BJ (cell line): Measurements from ENCODE around the gene SMYD1. TPM values are rescaled to one million over a fixed set of nuclear protein-coding genes. Genes with fewer than 3 reads are reported as not detected.

ENCODE experiments used
- CTCF ChIA-PET: fragments of 350-600 bp; formaldehyde crosslinking; extraction: SDS; loops from one replicate; lab custom pipeline; 2021; ENCODE audit warnings: antibody characterized with exemption, inconsistent platforms; lab: Yijun Ruan, JAX
- POLR2A ChIA-PET: fragments of 300-600 bp; sonication (Branson Sonifier 250); formaldehyde crosslinking; extraction: SDS; loops from one replicate; lab custom pipeline; 2021; ENCODE audit warnings: antibody characterized with exemption; lab: Charles Lee
- DNase-seq: peaks from one replicate; pipeline ENCODE4 v3.0.0-alpha.2; 2011; ENCODE audit warnings: low read depth
- H3K27me3 ChIP-seq: 2 replicates; pipeline ENCODE4 v1.6.0; 2011; ENCODE audit warnings: low read length; ENCODE audit not compliant: control insufficient read depth, insufficient read depth
- H3K36me3 ChIP-seq: 2 replicates; pipeline ENCODE4 v1.5.1; 2011; ENCODE audit warnings: low read length; ENCODE audit not compliant: control insufficient read depth, insufficient read depth
- H3K4me3 ChIP-seq: 2 replicates; pipeline ENCODE4 v1.5.1; 2011; ENCODE audit warnings: low read depth, mild to moderate bottlenecking, control low read depth, low read length
- polyA plus RNA-seq: library from polyadenylated mRNA; depleted of rRNA; stranded (reverse); fragments of >200 nt; gene quantifications from 2 replicates; pipeline ENCODE4 v1.2.3, GENCODE V29; 2011
- TF ChIP-seq, protein P1 (sequence below): IDR thresholded peaks from 2 replicates; pipeline ENCODE4 v1.5.1; 2011; ENCODE audit warnings: low read depth, mild to moderate bottlenecking, control low read depth, inconsistent platforms, low read length, moderate library complexity; ENCODE audit not compliant: insufficient read depth

SMYD1 gene
- polyA plus RNA-seq, 1 experiment = not detected

DNA sequence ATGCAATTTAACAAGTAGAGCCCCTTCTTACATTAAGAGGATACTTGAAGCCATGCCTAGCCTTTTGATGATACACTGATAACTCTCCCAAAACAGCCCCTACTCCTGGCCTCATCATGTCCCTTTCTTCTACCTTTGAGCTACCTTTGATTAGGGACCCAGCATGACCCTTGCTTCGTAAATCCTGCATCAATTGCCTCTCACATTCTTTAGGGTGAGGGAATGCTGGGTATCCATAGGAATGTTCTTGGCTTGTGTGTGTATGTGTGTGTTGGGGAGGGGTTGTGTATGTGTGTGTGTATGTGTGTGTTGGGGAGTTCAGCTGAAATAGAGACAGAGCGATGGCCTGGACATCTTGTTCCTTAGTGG, 6.7 kb upstream of the SMYD1 start:
- no peak for DNase-seq
- H3K4me3 ChIP-seq = no peak overlapping the region
- ChIA-PET POLR2A (no interaction called here), CTCF (interaction anchor here (0.6 to 4.8 kb wide), 39 partner anchors 8 to 638 kb away, joined by 3 to 159 read pairs (median 5); partner anchors contain the start of genes FABP1 and THNSL2)
- TF ChIP-seq, protein P1, sequence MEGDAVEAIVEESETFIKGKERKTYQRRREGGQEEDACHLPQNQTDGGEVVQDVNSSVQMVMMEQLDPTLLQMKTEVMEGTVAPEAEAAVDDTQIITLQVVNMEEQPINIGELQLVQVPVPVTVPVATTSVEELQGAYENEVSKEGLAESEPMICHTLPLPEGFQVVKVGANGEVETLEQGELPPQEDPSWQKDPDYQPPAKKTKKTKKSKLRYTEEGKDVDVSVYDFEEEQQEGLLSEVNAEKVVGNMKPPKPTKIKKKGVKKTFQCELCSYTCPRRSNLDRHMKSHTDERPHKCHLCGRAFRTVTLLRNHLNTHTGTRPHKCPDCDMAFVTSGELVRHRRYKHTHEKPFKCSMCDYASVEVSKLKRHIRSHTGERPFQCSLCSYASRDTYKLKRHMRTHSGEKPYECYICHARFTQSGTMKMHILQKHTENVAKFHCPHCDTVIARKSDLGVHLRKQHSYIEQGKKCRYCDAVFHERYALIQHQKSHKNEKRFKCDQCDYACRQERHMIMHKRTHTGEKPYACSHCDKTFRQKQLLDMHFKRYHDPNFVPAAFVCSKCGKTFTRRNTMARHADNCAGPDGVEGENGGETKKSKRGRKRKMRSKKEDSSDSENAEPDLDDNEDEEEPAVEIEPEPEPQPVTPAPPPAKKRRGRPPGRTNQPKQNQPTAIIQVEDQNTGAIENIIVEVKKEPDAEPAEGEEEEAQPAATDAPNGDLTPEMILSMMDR = no peak
- no peaks in the 10 kb centered on the region for H3K27me3 ChIP-seq
- no peaks in the 10 kb centered on the region for H3K36me3 ChIP-seq

DNA sequence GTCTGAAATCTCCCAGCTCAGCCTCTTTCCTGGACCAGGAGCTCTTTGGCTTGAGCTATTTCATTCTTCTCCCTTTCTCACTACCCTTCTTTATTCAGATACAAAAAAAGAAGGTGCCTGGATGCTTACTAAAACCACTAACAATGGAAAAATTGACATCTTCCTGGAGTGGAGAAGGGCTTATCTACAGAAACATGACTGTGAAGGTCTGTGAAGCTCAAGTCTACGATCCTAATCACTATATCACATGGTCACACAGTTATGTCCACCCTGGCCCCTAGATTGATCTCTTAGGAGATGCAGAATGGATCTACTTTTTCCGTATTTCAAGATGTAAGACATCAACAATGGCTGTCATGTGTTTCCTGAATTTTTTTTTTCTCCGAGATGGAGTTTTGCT, 6.3 kb upstream of the SMYD1 start:
- POLR2A ChIA-PET = no interaction called here
- TF ChIP-seq, protein P1 = no peak

DNA sequence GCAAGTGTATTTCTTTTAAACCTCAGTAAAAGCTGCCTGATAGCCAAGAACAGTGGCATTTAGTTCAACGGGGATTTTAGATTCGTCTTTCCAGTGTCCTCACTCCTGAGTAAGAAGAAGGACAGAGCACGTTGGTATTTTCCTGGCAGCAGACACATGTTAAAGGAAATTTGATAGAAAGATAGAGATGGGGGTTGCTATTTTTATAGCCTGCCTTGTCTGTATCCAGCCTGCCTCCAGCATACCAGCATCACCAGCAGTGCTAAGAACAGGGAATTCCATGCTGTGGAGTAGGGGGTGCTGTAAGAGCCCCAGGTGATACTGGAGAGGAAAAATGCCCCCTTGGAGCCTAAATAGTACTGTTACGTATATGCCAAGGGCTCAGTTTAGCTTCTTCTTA, 1.1 kb upstream of the SMYD1 start:
- DNase-seq = no peak
- ChIA-PET CTCF (interaction anchor here (0.6 to 1.4 kb wide), 5 partner anchors 93 to 119 kb away, joined by 3 to 4 read pairs (median 3); no protein-coding TSS in a partner anchor), POLR2A (no interaction called here)
- Histone ChIP-seq H3K36me3 (no peaks in the 10 kb centered on the region), H3K4me3 (no peak overlapping the region), H3K27me3 (peaks cover 8% of the 10 kb centered on the region)
- TF ChIP-seq, protein P1 = no peak

More for the DNA sequence above, 6.3 kb upstream of the SMYD1 start:
- no peak overlapping the region for H3K4me3 ChIP-seq
- no peaks in the 10 kb centered on the region for H3K36me3 ChIP-seq
- DNase-seq = no peak
- CTCF ChIA-PET = interaction anchor here (0.8 to 4.8 kb wide), 24 partner anchors 8 to 128 kb away, joined by 3 to 159 read pairs (median 5); partner anchors contain the start of genes FABP1 and THNSL2
- H3K27me3 ChIP-seq = no peaks in the 10 kb centered on the region

DNA sequence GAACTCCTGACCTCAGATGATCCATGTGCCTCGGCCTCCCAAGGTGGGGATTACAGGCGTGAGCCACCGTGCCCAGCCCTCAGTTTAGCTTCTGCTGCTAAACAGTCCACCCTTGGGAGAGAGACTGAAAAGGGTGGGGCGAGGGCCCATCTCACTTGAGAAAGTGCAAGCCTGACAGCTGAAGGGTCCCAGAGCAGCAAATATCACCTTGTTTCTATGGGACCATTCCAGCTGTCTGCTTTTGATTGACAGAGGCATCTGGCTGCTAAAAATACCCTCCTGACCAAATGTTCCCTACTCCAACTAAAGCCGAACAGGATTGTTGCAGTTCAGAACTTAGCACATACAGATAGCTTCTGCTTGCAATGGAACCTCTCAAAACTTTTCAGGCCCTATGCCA, 436 bp upstream of the SMYD1 start:
- H3K36me3 ChIP-seq = no peaks in the 10 kb centered on the region
- no peak for DNase-seq
- CTCF ChIA-PET = interaction anchor here (0.7 to 1.4 kb wide), 3 partner anchors 92 to 119 kb away, joined by 3 read pairs; no protein-coding TSS in a partner anchor
- H3K27me3 ChIP-seq = peaks cover 9% of the 10 kb centered on the region
- POLR2A ChIA-PET = no interaction called here
- H3K4me3 ChIP-seq = no peak overlapping the region
- TF ChIP-seq, protein P1 = no peak

DNA sequence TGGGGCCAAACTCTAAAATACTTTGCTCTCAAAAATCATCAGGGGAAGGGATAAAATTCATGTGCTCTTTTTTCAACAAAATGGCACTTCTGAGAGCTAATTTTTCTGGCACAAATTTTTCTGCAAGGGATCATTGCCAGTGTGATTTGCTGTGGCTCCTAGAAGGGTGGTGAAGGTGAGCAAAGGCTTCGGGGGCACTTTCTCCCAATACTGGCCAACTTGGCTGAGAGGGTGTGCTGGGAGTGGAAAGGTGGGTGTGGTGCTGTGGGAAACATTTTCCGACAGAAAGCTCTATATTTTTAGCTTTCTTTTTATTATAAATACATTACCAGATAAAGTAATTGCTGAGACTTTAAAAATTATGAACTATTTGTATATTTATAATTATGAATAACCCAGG, 419 bp downstream of the SMYD1 start:
- CTCF ChIA-PET = interaction anchor here (1.4 to 3.0 kb wide), 3 partner anchors 8 to 118 kb away, joined by 3 to 26 read pairs (median 6); no protein-coding TSS in a partner anchor

More for the DNA sequence above, 419 bp downstream of the SMYD1 start:
- POLR2A ChIA-PET = no interaction called here
- Histone ChIP-seq H3K36me3 (no peaks in the 10 kb centered on the region), H3K27me3 (peaks cover 9% of the 10 kb centered on the region), H3K4me3 (no peak overlapping the region)
- no peak for DNase-seq
- TF ChIP-seq, protein P1 = no peak
